GM21515 (cell line): ENCODE data around the gene PTPRU.
"Not testable (repeated sequence)": the region's sequence is repeated elsewhere in the genome, so short reads cannot be mapped to it uniquely, and the experiment has no call there.

Source experiments
- ATAC-seq: cut with Tn5 transposase; IDR thresholded peaks from one replicate; pipeline ENCODE4 v1.9.1; 2021; ENCODE audit not compliant: unreplicated experiment

The PTPRU gene

GRCh38 chr1:29221296-29221695, 15.0 kb upstream of the PTPRU start:
- no peak for ATAC-seq

GRCh38 chr1:29222260-29222659, 14.1 kb upstream of the PTPRU start:
- not testable (repeated sequence) for ATAC-seq

- no peak for ATAC-seq
Observed at GRCh38 chr1:29222686-29223085, 13.6 kb upstream of the PTPRU start.

- no peak for ATAC-seq
Observed at GRCh38 chr1:29223521-29223920, 12.8 kb upstream of the PTPRU start.

- ATAC-seq, result no peak
Observed at GRCh38 chr1:29224356-29224837, 11.9 kb upstream of the PTPRU start.

GRCh38 chr1:29225361-29225760, 11.0 kb upstream of the PTPRU start:
- no peak for ATAC-seq

- no peak for ATAC-seq
Observed at GRCh38 chr1:29227511-29227910, 8.8 kb upstream of the PTPRU start.

GRCh38 chr1:29230204-29230552, 6.1 kb upstream of the PTPRU start:
- ATAC-seq, result no peak

GRCh38 chr1:29230553-29231378, 5.6 kb upstream of the PTPRU start, which contains the start of gene MECR:
TSS of gene MECR (minus strand) at chr1:29230934. CDS start at chr1:29230906, 28 bp downstream.
- peak; percentile 79 for ATAC-seq

GRCh38 chr1:29232387-29232786, 3.9 kb upstream of the PTPRU start:
- no peak for ATAC-seq

GRCh38 chr1:29233693-29234092, 2.6 kb upstream of the PTPRU start:
- no peak for ATAC-seq

GRCh38 chr1:29234471-29234870, 1.9 kb upstream of the PTPRU start:
- no peak for ATAC-seq

GRCh38 chr1:29234881-29235280, 1.4 kb upstream of the PTPRU start:
- ATAC-seq, result not testable (repeated sequence)

GRCh38 chr1:29236712-29237128, 398 bp downstream of the PTPRU start:
- no peak for ATAC-seq

GRCh38 chr1:29237129-29237821, 953 bp downstream of the PTPRU start:
- no peak for ATAC-seq

- ATAC-seq, result no peak
Observed at GRCh38 chr1:29237852-29238619, 1.7 kb downstream of the PTPRU start.

- ATAC-seq, result no peak
Observed at GRCh38 chr1:29238620-29239002, 2.3 kb downstream of the PTPRU start.

- ATAC-seq, result no peak
Observed at GRCh38 chr1:29239142-29239541, 2.8 kb downstream of the PTPRU start.

GRCh38 chr1:29240400-29240837, 4.1 kb downstream of the PTPRU start:
- no peak for ATAC-seq

- ATAC-seq, result no peak
Observed at GRCh38 chr1:29240986-29241385, 4.7 kb downstream of the PTPRU start.
